Measurements from ENCODE around the gene FAHD1.

The FAHD1 gene

DNA sequence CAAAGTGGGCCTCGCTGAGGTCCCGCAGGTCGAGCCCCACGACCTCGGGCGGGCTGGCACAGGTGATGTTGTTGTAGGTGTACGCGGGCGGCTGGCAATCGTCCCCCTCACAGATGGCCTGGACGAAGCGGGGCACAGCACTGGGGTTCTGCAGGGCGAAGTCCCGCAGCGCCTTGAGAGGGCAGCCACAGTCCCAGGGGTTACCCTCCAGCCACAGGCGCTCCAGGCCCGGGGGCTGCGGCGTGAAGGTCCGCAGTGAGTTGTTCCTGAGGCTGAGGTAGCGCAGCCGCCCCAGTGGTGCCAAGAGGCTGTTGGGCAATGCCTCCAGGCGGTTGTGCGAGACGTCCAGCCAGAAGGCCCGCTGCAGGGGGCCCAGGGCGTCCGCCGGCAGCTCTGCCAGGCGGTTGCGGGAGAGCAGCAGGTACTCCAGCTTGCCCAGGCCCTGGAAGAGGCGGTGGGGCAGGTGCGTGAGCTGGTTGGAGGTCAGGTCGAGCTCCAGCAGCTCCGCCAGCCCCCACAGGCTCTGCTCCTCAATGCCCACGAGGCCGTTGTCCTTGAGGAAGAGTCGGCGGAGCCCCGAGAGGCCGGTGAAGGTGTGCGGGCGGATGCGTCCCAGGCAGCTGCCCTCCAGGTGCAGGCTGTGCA, 36.3 kb upstream of the FAHD1 start:
- TF ChIP-seq EZH2phosphoT487 (IDR thresholded peaks at IDR 0.05; ENCODE audit: borderline replicate concordance, low read length) = no peak
- TF ChIP-seq, protein P1, sequence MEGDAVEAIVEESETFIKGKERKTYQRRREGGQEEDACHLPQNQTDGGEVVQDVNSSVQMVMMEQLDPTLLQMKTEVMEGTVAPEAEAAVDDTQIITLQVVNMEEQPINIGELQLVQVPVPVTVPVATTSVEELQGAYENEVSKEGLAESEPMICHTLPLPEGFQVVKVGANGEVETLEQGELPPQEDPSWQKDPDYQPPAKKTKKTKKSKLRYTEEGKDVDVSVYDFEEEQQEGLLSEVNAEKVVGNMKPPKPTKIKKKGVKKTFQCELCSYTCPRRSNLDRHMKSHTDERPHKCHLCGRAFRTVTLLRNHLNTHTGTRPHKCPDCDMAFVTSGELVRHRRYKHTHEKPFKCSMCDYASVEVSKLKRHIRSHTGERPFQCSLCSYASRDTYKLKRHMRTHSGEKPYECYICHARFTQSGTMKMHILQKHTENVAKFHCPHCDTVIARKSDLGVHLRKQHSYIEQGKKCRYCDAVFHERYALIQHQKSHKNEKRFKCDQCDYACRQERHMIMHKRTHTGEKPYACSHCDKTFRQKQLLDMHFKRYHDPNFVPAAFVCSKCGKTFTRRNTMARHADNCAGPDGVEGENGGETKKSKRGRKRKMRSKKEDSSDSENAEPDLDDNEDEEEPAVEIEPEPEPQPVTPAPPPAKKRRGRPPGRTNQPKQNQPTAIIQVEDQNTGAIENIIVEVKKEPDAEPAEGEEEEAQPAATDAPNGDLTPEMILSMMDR (IDR thresholded peaks at IDR 0.05; ENCODE audit: low read depth, low read length, poor library complexity, severe bottlenecking) = no peak
- Histone ChIP-seq H3K9me3 (ENCODE audit: control insufficient read depth, insufficient read depth, low read length) (no peaks in the 10 kb centered on the region), H3K36me3 (ENCODE audit: control insufficient read depth, low read length) (peaks cover 13% of the 10 kb centered on the region), H3K27ac (ENCODE audit: low read depth, low read length) (no peak overlapping the region), H3K27me3 (ENCODE audit: control insufficient read depth, low read length) (no peaks in the 10 kb centered on the region), H3K4me1 (ENCODE audit: control insufficient read depth, low read length) (no peaks in the 10 kb centered on the region), H3K79me2 (ENCODE audit: control insufficient read depth, low read length) (peaks cover 22% of the 10 kb centered on the region), H3K4me3 (ENCODE audit: low read length) (no peak overlapping the region), H3F3A (ENCODE audit: control insufficient read depth, insufficient read depth) (no peaks in the 10 kb centered on the region), H3K4me2 (ENCODE audit: low read length) (no peak overlapping the region), H3K9me2 (replicated peaks; ENCODE audit: control insufficient read depth, low read length) (no peaks in the 10 kb centered on the region), H4K20me1 (ENCODE audit: control insufficient read depth, insufficient read depth, low read depth, low read length) (no peaks in the 10 kb centered on the region)

DNA sequence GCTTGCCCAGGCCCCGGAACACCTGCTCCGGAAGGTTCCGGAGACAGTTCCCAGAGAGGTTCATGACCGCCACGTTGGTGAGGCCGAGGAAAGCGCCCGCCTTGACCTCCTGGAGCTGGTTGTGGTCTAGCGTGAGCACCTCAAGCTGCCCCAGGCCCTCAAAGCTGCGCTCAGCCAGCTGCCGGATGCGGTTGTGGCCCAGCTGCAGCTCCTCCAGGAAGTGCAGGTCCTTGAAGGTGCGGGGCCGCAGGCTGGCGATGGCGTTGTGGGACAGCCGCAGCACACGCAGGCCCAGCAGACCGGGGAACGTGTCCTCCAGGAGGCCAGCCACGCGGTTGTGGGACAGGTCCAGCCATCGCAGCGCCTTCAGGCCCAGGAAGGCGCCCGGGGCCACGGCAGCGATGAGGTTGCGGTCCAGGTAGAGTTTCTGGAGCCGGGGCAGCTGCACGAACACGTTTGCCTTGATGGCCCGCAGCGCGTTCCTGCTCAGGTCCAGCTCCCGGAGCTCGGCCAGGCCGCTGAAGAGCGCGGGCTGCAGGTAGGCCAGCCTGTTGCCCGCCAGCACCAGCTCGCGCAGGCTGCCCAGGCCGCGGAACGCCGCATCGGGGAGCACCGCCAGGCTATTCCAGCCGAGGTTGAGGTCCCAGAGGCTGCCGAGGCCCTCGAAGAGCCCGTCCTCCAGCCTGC, 35.6 kb upstream of the FAHD1 start:
- H3K27me3 ChIP-seq (ENCODE audit: control insufficient read depth, low read length) = no peaks in the 10 kb centered on the region
- no peaks in the 10 kb centered on the region for H3K9me3 ChIP-seq (ENCODE audit: control insufficient read depth, insufficient read depth, low read length)
- no peak overlapping the region for H3K4me2 ChIP-seq (ENCODE audit: low read length)
- no peaks in the 10 kb centered on the region for H3K4me1 ChIP-seq (ENCODE audit: control insufficient read depth, low read length)
- peaks cover 15% of the 10 kb centered on the region for H3K79me2 ChIP-seq (ENCODE audit: control insufficient read depth, low read length)
- no peaks in the 10 kb centered on the region for H4K20me1 ChIP-seq (ENCODE audit: control insufficient read depth, insufficient read depth, low read depth, low read length)
- no peaks in the 10 kb centered on the region for H3F3A ChIP-seq (ENCODE audit: control insufficient read depth, insufficient read depth)
- TF ChIP-seq, protein P1 (IDR thresholded peaks at IDR 0.05; ENCODE audit: low read depth, low read length, poor library complexity, severe bottlenecking) = no peak
- no peak for TF ChIP-seq EZH2phosphoT487 (IDR thresholded peaks at IDR 0.05; ENCODE audit: borderline replicate concordance, low read length)
- H3K36me3 ChIP-seq (ENCODE audit: control insufficient read depth, low read length) = peaks cover 10% of the 10 kb centered on the region; the same call in 1 of the 2 replicates
- no peak overlapping the region for H3K27ac ChIP-seq (ENCODE audit: low read depth, low read length)
- no peak overlapping the region for H3K4me3 ChIP-seq (ENCODE audit: low read length)
- H3K9me2 ChIP-seq (replicated peaks; ENCODE audit: control insufficient read depth, low read length) = no peaks in the 10 kb centered on the region

DNA sequence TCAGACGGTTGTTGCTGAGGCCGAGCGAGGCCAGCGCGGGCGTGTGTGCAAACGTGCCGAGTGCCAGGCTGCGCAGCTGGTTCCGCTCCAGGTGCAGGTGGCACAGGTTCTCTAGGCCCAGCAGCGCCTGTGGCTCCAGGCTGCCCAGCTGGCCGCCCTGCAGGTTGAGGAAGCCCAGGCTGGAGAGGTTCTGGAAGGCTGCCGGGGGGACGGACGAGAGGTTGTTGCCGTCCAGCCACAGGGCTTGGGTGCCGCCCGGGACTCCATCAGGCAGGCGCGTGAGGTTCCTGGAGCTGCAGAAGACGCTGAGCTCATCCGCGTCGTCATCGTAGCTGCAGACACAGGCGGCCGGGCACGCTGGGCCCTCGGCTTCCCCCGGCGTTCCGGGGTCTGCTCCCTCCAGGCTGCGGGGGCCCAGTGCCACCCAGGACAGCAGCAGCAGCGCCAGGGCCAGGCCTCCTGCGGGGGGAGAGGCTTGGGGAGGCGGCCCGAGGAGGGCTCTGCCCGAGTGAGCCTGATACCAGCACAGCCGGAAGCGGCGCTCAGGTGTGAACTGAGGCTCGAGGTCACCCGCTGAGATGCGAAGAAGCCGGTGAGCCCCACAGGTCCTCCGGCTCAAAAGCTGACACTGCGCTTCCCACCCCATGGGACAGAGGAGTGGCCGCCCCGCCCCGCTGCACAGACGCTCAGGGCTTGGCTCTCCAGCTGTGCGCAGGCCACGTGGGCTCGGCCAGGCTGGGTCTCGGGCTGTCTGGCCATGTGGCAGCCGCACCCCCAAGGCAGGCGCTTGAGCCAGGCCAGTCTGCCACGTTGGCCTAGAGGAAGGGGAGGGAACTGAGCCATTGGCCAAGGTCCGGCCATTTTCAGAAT, 34.8 kb upstream of the FAHD1 start:
- H3K27ac ChIP-seq (ENCODE audit: low read depth, low read length) = no peak overlapping the region
- TF ChIP-seq, protein P1 (IDR thresholded peaks at IDR 0.05; ENCODE audit: low read depth, low read length, poor library complexity, severe bottlenecking) = no peak
- no peak for TF ChIP-seq EZH2phosphoT487 (IDR thresholded peaks at IDR 0.05; ENCODE audit: borderline replicate concordance, low read length)
- H3K36me3 ChIP-seq (ENCODE audit: control insufficient read depth, low read length) = peaks cover 7% of the 10 kb centered on the region; the same call in 1 of the 2 replicates
- no peaks in the 10 kb centered on the region for H3K27me3 ChIP-seq (ENCODE audit: control insufficient read depth, low read length)
- no peaks in the 10 kb centered on the region for H3K4me1 ChIP-seq (ENCODE audit: control insufficient read depth, low read length)
- no peaks in the 10 kb centered on the region for H4K20me1 ChIP-seq (ENCODE audit: control insufficient read depth, insufficient read depth, low read depth, low read length)
- H3K4me3 ChIP-seq (ENCODE audit: low read length) = no peak overlapping the region
- no peak overlapping the region for H3K4me2 ChIP-seq (ENCODE audit: low read length)
- H3K79me2 ChIP-seq (ENCODE audit: control insufficient read depth, low read length) = peaks cover 8% of the 10 kb centered on the region
- H3K9me3 ChIP-seq (ENCODE audit: control insufficient read depth, insufficient read depth, low read length) = no peaks in the 10 kb centered on the region
- H3F3A ChIP-seq (ENCODE audit: control insufficient read depth, insufficient read depth) = no peaks in the 10 kb centered on the region
- H3K9me2 ChIP-seq (replicated peaks; ENCODE audit: control insufficient read depth, low read length) = no peaks in the 10 kb centered on the region
